Ureter (tissue), 1 donor: ENCODE measurements around the gene TTLL4. TPM values are rescaled to one million over a fixed set of nuclear protein-coding genes. Genes with fewer than 3 reads are reported as not detected.

Source experiments
- DNase-seq: peaks from one replicate; pipeline ENCODE4 v3.0.0-alpha.2; 2020; ENCODE audit warnings: low spot score
- total RNA-seq: library from RNA; stranded (reverse); gene quantifications from one replicate; pipeline ENCODE4 v1.2.4, GENCODE V29; 2023
- donor health status: DM: yes; HTN: yes; CAD: no.

TTLL4 gene
- total RNA-seq, 1 donor from 2014 or later, result 39.1 TPM

DNA sequence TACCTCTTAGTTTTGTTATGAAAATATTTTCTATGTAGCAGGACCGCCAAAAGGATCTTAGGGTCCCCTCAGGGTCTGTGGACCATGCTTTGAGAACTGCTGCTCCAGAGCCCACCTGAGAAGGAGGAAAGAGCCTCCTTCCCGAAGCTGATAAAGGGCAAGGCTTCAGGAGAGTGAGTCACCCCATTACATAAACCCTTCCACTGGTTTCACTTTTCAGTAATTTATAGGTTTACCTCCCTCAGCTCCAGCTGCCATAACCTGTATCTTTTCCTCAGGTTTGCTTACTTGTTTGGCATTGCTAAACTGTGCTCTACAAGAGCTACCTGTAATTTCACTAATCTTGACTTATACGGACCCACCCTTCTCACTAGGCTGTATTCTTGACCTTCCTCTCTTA, 6.6 kb downstream of the TTLL4 start:
- no peak for DNase-seq

DNA sequence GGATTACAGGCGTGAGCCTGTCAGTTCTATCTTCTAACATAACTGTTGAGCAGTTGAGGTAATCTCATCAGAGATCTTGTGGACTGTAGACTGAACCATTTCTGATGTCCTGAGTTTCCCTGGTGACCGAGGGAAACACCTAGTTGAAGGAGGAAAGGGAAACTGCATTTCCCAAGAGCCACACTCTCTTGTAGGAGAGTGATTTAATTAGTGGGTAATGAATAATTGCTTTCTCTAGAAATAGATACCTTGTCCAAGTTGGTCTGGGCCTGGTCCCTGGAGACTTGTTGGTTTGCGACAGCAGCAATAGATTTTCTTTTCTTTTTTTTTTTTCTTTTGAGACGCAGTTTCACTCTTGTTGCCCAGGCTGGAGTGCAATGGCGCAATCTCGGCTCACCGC, 7.4 kb downstream of the TTLL4 start:
- DNase-seq, result no peak

DNA sequence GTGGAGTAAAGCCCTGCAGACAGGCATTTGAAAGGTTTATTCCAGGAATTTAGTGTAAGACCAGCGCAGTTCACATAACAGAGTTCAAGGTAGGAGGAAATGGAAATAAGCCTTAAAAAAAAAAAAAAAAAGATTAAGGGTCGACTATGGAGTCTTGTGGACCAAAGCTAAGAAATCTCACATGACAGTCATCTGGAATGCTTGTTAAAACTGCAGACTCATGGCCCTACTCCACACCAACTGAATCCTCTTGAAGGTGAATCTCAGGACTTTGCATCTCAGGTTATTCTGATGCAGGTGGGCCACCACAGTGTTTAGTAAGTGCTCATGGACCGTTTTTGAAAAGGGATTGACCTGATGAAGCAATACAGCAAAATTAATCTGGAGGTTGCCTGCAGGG, 8.8 kb downstream of the TTLL4 start:
- DNase-seq, result no peak

DNA sequence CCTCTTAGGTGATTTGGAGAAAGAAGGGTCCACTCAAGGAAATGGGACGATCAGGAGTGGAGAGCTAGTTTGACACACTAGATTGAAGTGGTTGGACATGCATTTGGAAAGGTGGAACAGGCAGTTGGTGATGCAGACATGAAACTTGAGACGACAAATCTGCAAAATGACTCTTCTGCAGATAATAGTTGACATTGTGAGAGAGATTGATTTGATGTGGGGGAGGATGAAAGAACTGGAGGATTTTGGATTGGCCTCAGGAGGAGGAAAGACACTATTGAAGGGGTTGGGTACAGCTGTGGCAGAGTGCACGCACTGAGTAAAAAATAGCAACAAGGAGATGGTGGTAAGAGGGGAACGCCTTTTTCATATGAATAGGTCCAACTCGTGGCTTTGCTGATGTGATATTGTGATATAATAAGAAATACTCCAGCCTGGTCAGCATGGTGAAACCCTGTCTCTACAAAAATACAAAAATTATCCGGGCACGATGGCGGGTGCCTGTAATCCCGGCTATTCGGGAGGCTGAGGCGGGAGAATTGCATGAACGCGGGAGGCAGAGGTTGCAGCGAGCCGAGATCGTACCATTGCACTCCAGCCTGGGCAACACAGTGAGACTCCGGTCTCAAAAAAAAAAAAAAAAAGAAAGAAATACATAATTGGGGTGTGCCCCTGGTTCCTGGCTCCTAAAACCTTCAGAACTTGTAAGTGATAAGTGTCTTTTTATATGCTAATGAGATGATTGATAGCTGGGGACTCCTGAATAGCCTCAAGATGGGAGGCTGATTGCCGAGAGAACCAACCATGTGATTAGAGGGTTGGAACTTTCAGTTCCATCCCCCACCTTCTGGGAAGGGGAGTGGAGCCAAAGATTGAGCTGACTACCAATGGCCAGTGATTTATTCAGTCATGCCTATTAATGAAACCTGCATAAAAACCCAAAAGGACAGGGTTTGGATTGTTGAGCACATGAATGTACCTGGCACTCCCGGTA, 9.7 kb downstream of the TTLL4 start:
- DNase-seq, result no peak

GRCh38 chr2:218721488-218721887, 10.9 kb downstream of the TTLL4 start:
- DNase-seq, result no peak

GRCh38 chr2:218721934-218722333, 11.3 kb downstream of the TTLL4 start:
- no peak for DNase-seq

DNA sequence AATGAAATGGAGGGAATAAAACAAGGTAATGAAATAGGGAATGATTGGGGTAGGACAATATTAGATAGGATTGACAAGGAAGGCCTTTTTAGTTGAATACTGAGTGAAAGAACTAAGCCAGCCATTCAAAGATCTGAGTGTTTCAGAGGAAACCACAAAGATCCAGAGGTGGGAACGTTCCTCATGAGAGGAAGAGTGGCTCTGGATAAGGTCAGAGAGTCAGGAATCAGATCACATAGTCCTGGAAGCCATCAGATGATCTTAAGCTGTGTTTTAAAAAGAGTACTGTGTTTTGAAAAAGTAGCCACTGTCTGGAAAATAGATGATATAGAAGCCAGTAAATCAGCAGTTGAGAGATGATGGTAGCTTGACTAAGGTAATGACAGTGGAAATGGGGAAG, 11.8 kb downstream of the TTLL4 start:
- DNase-seq, result no peak

GRCh38 chr2:218722876-218723785, 12.5 kb downstream of the TTLL4 start:
- no peak for DNase-seq

GRCh38 chr2:218726004-218726574, 15.5 kb downstream of the TTLL4 start:
- no peak for DNase-seq

DNA sequence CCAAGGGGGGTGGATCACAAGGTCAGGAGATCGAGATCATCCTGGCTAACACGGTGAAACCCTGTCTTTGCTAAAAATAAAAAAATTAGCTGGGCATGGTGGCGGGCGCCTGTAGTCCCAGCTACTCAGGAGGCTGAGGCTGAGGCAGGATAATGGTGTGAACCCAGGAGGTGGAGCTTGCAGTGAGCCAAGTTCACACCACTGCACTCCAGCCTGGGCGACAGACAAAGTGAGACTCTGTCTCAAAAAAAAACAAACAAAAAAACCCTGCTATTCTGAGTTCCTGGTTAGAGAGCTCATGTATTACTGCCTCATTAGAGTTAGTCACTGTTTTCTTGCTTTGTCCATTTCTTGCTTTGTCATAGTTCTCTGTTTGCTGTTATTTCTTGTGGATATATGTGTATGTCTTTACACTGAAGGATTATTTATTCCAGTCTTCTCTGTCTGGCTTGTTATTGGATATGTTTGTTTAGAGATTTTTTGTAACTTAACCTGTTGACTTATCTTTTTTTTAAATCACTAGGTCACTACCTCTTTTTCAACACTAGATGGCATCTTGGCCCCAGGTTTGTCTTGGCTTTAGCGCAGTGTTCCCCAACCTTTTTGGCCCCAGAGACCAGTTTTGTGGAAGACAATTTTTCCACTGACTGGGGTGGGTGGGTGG, 17.0 kb downstream of the TTLL4 start:
- no peak for DNase-seq

DNA sequence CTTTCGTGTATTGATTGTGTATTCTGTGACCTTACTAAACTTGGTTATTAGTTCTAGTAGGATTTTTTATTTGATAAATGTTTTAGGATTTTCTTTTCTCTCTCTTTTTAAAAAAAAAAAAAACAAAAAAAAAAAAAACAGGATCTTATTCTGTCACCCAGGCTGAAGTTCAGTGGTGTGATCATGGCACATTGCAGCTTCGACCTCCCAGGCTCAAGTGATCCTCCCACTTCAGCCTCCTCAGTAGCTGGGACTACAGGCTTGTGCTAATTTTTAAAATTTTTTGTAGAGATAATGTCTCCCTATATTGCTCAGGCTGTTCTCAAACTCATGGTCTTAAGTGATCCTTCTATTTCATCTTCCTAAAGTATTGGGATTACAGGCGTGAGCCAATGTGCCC, 19.0 kb downstream of the TTLL4 start:
- DNase-seq, result no peak

GRCh38 chr2:218732052-218732760, 21.6 kb downstream of the TTLL4 start:
- no peak for DNase-seq

DNA sequence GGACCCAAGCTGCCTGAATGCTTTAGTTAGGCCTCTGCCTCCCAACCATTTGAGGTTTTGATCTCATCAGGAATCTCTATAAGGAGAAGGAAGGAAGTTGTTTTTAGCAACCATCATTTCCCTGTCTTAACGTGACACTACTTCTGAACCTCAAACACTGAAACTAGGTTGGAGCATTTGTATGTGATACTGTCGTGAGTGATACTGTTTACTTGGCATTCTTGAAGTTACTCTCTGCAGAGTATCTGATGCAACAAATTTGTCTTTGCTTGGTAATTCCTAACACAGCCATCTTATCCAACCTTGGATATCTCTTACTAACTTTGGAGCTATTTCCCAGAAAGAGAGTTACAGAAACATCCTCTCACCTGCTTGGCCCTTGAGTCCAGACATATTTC, 22.1 kb downstream of the TTLL4 start:
- DNase-seq, result no peak

GRCh38 chr2:218733171-218734021, 22.8 kb downstream of the TTLL4 start:
- DNase-seq, result peak; percentile 45

GRCh38 chr2:218734190-218734975, 23.7 kb downstream of the TTLL4 start:
- DNase-seq, result no peak

DNA sequence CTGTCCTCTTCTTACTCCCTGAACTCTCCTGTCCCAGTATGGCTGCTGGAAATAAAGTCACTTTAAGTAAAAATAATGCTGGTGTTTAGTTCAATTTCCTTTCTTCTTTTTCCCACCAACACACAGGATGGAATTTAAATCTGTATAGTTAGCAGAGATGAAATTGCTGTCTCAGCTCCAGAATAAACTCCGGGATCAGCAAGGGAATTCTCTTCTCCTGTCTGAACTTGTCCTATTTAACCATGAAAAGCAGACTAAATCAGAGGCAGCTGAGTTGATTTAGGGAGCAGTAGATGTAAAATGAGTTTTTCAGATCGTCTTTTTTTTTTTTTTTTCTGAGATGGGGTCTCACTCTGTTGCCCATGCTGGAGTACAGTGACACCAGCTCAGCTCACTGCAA, 25.9 kb downstream of the TTLL4 start:
- no peak for DNase-seq

DNA sequence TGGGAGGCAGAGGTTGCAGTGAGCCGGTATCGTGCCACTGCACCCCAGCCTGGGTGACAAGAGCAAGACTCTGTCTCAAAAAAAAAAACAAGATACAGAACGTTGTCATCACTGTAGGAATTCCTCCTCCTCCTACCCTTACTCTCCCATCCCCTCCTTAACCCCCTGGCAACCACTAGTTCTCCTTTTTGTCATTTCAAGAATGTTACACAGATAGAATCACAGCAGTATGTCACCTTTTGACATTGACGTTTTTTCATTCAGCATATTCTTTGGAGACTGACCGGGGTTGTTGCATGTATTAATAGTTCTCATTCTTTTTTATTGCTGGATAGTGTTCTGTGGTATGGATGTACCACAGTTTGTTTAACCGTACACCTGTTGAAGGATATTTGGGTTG, 32.4 kb downstream of the TTLL4 start:
- no peak for DNase-seq

DNA sequence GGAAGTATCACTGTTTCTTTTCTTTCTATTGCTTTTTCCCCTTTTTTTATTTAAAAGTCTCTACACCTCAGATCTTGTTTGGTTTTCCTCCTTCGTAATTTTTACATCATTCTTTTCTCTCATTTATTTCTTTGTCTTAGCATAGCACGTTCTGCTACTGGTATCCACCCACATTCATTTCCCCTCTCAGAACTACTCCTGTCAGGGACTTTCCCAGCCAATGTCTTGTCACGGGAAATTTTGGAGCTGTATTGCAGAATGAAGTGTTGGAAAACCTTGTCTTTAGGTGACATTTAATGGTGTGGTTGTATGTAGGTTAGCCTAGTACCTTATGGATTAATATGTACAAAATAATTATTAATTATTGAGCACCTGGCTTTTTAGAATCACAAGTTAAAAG, 34.0 kb downstream of the TTLL4 start:
- DNase-seq, result no peak

- no peak for DNase-seq
Observed at GRCh38 chr2:218745160-218745558, 34.5 kb downstream of the TTLL4 start.
